Osteocyte (in vitro differentiated cells): ENCODE data around the gene MARCO. TPM values are rescaled to one million over a fixed set of nuclear protein-coding genes. Genes with fewer than 3 reads are reported as not detected.

ENCODE experiments used
- DNase-seq: peaks from one replicate; pipeline ENCODE4 v3.0.0; 2021; ENCODE audit warnings: mixed read lengths; ENCODE audit not compliant: unreplicated experiment; ENCODE audit errors: extremely low spot score
- H3K27ac Mint-ChIP-seq: one replicate; pipeline ENCODE4 v1.8.0; 2021; ENCODE audit warnings: mild to moderate bottlenecking, mixed read lengths; ENCODE audit not compliant: unreplicated experiment
- H3K27me3 Mint-ChIP-seq: one replicate; pipeline ENCODE4 v1.8.0; 2021; ENCODE audit warnings: mixed read lengths; ENCODE audit not compliant: unreplicated experiment
- H3K36me3 Mint-ChIP-seq: one replicate; pipeline ENCODE4 v1.8.0; 2021; ENCODE audit warnings: mixed read lengths; ENCODE audit not compliant: unreplicated experiment
- H3K4me1 Mint-ChIP-seq: one replicate; pipeline ENCODE4 v1.8.0; 2021; ENCODE audit warnings: mixed read lengths; ENCODE audit not compliant: unreplicated experiment
- H3K4me3 Mint-ChIP-seq: one replicate; pipeline ENCODE4 v1.8.0; 2021; ENCODE audit warnings: mild to moderate bottlenecking, moderate library complexity, mixed read lengths; ENCODE audit not compliant: unreplicated experiment
- H3K9me3 Mint-ChIP-seq: one replicate; pipeline ENCODE4 v1.8.0; 2021; ENCODE audit warnings: mixed read lengths; ENCODE audit not compliant: unreplicated experiment
- total RNA-seq: library from RNA; stranded (reverse); gene quantifications from 2 replicates; pipeline ENCODE4 v1.2.1, GENCODE V29; 2021
- TF ChIP-seq, protein P1 (sequence below): fragments of 200-600 bp; sonication (generic); IDR thresholded peaks from 2 replicates; pipeline ENCODE4 v1.5.0; 2021; ENCODE audit warnings: antibody characterized with exemption, mild to moderate bottlenecking, moderate library complexity

The MARCO gene
- total RNA-seq, 1 donor from 2014 or later, result not detected

GRCh38 chr2:118971245-118972122, 29.5 kb downstream of the MARCO start:
- Mint-ChIP-seq H3K4me1 (no peaks in the 10 kb centered on the region), H3K4me3 (no peak overlapping the region), H3K27me3 (no peaks in the 10 kb centered on the region), H3K9me3 (peaks cover 7% of the 10 kb centered on the region), H3K27ac (no peak overlapping the region), H3K36me3 (no peaks in the 10 kb centered on the region)
- peak; percentile 67 for DNase-seq
- TF ChIP-seq, protein P1, sequence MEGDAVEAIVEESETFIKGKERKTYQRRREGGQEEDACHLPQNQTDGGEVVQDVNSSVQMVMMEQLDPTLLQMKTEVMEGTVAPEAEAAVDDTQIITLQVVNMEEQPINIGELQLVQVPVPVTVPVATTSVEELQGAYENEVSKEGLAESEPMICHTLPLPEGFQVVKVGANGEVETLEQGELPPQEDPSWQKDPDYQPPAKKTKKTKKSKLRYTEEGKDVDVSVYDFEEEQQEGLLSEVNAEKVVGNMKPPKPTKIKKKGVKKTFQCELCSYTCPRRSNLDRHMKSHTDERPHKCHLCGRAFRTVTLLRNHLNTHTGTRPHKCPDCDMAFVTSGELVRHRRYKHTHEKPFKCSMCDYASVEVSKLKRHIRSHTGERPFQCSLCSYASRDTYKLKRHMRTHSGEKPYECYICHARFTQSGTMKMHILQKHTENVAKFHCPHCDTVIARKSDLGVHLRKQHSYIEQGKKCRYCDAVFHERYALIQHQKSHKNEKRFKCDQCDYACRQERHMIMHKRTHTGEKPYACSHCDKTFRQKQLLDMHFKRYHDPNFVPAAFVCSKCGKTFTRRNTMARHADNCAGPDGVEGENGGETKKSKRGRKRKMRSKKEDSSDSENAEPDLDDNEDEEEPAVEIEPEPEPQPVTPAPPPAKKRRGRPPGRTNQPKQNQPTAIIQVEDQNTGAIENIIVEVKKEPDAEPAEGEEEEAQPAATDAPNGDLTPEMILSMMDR, result no peak

DNA sequence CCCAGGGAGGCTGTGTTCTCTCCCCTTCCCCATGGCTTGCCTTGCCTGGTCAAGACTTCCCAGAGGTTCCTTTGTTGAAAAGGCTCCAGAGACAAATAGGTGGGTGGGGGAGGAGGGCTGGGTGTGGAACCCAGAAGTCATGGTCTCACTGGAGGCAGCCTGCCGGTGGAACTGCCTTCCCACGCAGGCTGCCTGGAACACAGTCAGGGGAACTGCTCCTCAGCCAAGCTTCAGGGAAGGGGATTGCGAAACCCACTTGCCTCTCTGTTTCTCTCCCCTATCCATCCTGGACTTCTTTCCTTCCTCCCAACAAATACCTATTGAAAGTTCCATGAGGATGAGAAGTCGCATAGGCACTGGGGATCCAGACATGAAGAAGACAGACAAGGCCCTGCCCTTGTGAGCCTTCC, 31.6 kb downstream of the MARCO start:
- no peaks in the 10 kb centered on the region for H3K4me1 Mint-ChIP-seq
- no peaks in the 10 kb centered on the region for H3K36me3 Mint-ChIP-seq
- TF ChIP-seq, protein P1, result no peak
- H3K27ac Mint-ChIP-seq, result no peak overlapping the region
- no peaks in the 10 kb centered on the region for H3K27me3 Mint-ChIP-seq
- no peak overlapping the region for H3K4me3 Mint-ChIP-seq
- H3K9me3 Mint-ChIP-seq, result peaks cover 7% of the 10 kb centered on the region
- DNase-seq, result no peak

DNA sequence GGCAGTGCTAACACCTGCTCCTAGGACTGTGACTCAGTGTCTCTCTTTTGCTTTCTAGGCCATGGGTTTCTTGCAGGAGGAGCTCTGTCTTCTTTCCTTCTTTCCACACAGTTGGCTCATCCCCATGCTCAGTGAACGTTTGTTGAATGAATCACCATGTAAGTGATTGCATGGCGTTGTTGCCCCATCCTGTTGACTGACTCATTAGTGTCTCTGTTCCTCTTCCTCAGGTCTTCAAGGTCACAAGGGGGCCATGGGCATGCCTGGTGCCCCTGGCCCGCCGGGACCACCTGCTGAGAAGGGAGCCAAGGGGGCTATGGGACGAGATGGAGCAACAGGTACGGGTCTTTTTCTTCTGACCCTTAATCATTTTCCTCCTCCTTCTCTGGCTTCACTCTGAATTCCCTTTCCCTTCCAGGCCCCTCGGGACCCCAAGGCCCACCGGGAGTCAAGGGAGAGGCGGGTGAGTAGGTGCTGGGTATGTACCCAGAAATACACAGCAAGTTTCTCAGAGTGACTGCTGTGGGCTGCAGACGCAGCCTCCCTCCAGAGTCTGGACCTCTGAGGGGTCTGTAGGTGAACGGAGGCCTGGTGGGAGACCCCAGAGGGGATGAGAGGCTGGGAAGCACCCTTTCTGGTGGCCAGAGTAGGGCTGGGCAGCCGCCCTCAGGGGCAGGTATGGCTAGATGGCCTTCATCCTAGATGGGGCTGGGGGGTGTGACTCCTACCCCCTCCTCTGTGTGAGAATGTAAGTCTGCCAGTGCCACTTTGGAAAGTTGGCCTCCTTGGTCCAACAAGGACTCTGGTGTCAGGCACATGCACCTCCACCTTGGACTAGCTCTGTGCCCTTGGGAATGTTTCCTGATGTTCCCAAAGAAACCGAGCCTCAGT, 32.4 kb downstream of the MARCO start:
- no peaks in the 10 kb centered on the region for H3K27me3 Mint-ChIP-seq
- H3K9me3 Mint-ChIP-seq, result peaks cover 7% of the 10 kb centered on the region
- DNase-seq, result peak; percentile 77
- no peaks in the 10 kb centered on the region for H3K36me3 Mint-ChIP-seq
- H3K27ac Mint-ChIP-seq, result no peak overlapping the region
- H3K4me3 Mint-ChIP-seq, result no peak overlapping the region
- TF ChIP-seq, protein P1, result no peak
- H3K4me1 Mint-ChIP-seq, result no peaks in the 10 kb centered on the region

DNA sequence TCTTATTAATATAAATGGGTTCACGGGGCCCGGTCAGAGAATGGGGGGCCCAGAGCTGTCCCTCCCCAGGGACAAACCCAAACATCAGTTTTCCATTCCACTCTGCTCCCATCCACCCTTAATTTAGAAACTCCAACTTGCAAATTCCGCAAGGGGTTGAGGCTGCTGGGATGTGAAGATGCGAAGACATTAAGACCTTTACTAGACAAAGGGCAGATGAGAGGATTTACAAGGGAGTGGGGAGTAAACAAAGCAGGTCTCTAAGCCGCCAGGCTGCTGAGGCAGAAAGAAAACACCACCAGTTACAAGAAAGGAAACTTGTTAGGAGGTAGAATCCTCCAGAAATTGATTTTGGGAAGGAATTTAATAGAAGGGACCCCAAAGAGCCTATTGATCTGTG, 33.1 kb downstream of the MARCO start:
- TF ChIP-seq, protein P1, result no peak
- Mint-ChIP-seq H3K27me3 (no peaks in the 10 kb centered on the region), H3K36me3 (no peaks in the 10 kb centered on the region), H3K4me3 (no peak overlapping the region), H3K4me1 (no peaks in the 10 kb centered on the region), H3K9me3 (peaks cover 7% of the 10 kb centered on the region), H3K27ac (no peak overlapping the region)
- no peak for DNase-seq

DNA sequence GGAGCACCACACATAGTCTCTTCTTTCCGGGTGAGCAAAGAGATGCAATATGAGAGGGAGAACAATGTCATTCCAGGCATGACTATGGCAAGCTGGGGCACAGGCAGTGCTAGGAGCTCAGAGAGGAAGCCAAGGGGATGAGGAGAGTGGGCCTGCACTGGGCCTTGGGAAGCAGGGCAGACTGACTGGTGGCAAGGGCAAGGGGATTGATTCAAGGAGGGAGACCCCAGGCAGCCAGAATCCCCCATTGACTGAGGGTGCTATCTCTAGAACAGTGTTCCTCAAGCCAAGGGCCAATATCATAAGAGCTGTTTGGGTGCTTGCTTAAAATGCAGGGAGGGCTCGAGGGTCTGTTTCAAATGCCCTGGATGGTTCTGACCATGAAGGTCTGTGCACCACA, 36.1 kb downstream of the MARCO start:
- Mint-ChIP-seq H3K9me3 (peaks cover 7% of the 10 kb centered on the region), H3K4me1 (no peaks in the 10 kb centered on the region), H3K27ac (no peak overlapping the region), H3K36me3 (no peaks in the 10 kb centered on the region), H3K27me3 (no peaks in the 10 kb centered on the region), H3K4me3 (no peak overlapping the region)
- TF ChIP-seq, protein P1, result no peak
- DNase-seq, result no peak
